ENCODE data around the gene WBP2.

GRCh38 chr17:75880266-75880665 is 25.1 kb upstream of the WBP2 start:
- TF ChIP-seq, protein P1, sequence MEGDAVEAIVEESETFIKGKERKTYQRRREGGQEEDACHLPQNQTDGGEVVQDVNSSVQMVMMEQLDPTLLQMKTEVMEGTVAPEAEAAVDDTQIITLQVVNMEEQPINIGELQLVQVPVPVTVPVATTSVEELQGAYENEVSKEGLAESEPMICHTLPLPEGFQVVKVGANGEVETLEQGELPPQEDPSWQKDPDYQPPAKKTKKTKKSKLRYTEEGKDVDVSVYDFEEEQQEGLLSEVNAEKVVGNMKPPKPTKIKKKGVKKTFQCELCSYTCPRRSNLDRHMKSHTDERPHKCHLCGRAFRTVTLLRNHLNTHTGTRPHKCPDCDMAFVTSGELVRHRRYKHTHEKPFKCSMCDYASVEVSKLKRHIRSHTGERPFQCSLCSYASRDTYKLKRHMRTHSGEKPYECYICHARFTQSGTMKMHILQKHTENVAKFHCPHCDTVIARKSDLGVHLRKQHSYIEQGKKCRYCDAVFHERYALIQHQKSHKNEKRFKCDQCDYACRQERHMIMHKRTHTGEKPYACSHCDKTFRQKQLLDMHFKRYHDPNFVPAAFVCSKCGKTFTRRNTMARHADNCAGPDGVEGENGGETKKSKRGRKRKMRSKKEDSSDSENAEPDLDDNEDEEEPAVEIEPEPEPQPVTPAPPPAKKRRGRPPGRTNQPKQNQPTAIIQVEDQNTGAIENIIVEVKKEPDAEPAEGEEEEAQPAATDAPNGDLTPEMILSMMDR (conservative IDR thresholded peaks at IDR 0.05; ENCODE audit: low read depth, low read length) = no peak
- no peak for TF ChIP-seq EZH2phosphoT487 (IDR thresholded peaks at IDR 0.05; ENCODE audit: borderline replicate concordance, low read length)
- TF ChIP-seq EZH2 (IDR thresholded peaks at IDR 0.05; ENCODE audit: low read length, unreplicated experiment) = no peak
